Mammary epithelial cell (primary cell): Measurements from ENCODE around the gene PCDHGA3.

Experiments
- EZH2 ChIP-seq: IDR thresholded peaks from 2 replicates; pipeline ENCODE4 v1.6.1; 2012; ENCODE audit warnings: low read length, inconsistent platforms, borderline replicate concordance
- TF ChIP-seq, protein P1 (sequence below), 2 donors: IDR thresholded peaks in 1 of 2; conservative IDR thresholded peaks in 1 of 2; 2 replicates each; pipeline ENCODE4 v1.5.1; 2011 to 2012; ENCODE audit warnings: inconsistent platforms in 2 of 2, low read length in 2 of 2, mild to moderate bottlenecking in 2 of 2, control low read depth in 1 of 2, low read depth in 1 of 2; ENCODE audit not compliant: insufficient read depth in 1 of 2; ENCODE audit errors: extremely low read depth in 1 of 2

DNA sequence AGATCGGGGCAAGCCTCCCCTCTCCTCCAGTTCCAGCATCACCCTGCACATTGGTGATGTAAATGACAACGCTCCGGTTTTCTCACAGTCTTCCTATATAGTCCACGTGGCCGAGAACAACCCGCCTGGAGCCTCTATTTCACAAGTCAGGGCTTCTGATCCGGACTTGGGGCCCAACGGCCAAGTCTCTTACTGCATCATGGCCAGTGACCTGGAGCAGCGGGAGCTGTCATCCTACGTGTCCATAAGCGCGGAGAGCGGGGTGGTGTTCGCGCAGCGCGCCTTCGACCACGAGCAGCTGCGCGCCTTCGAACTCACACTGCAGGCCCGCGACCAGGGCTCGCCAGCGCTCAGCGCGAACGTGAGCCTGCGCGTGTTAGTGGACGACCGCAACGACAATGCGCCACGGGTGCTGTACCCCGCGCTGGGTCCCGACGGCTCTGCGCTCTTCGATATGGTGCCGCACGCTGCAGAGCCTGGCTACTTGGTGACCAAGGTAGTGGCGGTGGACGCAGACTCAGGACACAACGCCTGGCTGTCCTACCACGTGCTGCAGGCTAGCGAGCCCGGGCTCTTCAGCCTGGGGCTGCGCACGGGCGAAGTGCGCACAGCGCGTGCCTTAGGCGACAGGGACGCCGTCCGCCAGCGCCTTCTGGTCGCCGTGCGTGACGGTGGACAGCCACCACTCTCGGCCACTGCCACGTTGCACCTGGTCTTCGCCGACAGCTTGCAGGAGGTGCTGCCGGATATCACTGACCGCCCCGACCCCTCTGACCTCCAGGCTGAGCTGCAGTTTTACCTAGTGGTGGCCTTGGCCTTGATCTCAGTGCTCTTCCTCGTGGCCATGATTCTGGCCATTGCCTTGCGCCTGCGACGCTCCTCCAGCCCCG lies 45.8 kb downstream of the PCDHGA3 start:
- TF ChIP-seq, protein P1, sequence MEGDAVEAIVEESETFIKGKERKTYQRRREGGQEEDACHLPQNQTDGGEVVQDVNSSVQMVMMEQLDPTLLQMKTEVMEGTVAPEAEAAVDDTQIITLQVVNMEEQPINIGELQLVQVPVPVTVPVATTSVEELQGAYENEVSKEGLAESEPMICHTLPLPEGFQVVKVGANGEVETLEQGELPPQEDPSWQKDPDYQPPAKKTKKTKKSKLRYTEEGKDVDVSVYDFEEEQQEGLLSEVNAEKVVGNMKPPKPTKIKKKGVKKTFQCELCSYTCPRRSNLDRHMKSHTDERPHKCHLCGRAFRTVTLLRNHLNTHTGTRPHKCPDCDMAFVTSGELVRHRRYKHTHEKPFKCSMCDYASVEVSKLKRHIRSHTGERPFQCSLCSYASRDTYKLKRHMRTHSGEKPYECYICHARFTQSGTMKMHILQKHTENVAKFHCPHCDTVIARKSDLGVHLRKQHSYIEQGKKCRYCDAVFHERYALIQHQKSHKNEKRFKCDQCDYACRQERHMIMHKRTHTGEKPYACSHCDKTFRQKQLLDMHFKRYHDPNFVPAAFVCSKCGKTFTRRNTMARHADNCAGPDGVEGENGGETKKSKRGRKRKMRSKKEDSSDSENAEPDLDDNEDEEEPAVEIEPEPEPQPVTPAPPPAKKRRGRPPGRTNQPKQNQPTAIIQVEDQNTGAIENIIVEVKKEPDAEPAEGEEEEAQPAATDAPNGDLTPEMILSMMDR (conservative IDR thresholded peaks at IDR 0.05 in 1 of 2, IDR thresholded peaks at IDR 0.05 in 1 of 2; ENCODE audit: extremely low read depth in 1 of 2, insufficient read depth in 1 of 2, low read depth in 1 of 2, low read length in 2 of 2), result no peak
- no peak for TF ChIP-seq EZH2
